Ascending aorta (tissue), 2 donors: ENCODE measurements around the gene GDAP1L1. TPM values are rescaled to one million over a fixed set of nuclear protein-coding genes. Genes with fewer than 3 reads are reported as not detected.
A peak's percentile ranks its signal among the peaks of the same experiment; 100 is the strongest.

Experiments used
- DNase-seq, 2 donors: peaks; one replicate each; pipeline ENCODE4 v3.0.0-alpha.2; 2019; ENCODE audit warnings: low spot score in 2 of 2
- H3K27ac ChIP-seq, 2 donors: fragments of 200-600 bp; sonication (generic); one replicate each; pipeline ENCODE4 v1.5.1; 2016 to 2017; ENCODE audit warnings: mild to moderate bottlenecking in 1 of 2
- H3K27me3 ChIP-seq: fragments of 200-600 bp; sonication (generic); one replicate; pipeline ENCODE4 v1.5.1; 2017
- H3K36me3 ChIP-seq, 2 donors: fragments of 200-600 bp; sonication (generic); one replicate each; pipeline ENCODE4 v1.5.1; 2016
- H3K4me1 ChIP-seq, 2 donors: fragments of 200-600 bp; sonication (generic); one replicate each; pipeline ENCODE4 v1.5.1; 2016 to 2017; ENCODE audit warnings: mild to moderate bottlenecking in 1 of 2
- H3K4me3 ChIP-seq, 2 donors: fragments of 200-600 bp; sonication (generic); one replicate each; pipeline ENCODE4 v1.5.1; 2016 to 2017; ENCODE audit warnings: mild to moderate bottlenecking in 1 of 2
- H3K9me3 ChIP-seq, 2 donors: fragments of 200-600 bp; sonication (generic); one replicate each; pipeline ENCODE4 v1.5.1; 2016
- intact Hi-C: fragments of 100-400 bp; cut with DNase I; formaldehyde crosslinking; loops from one replicate; pipeline ENCODE4 v1.15.1; 2023
- total RNA-seq: library from RNA; depleted of rRNA; stranded (reverse); fragments of >200 nt; gene quantifications from one replicate; pipeline ENCODE4 v1.1.0, GENCODE V29; 2016
- TF ChIP-seq, protein P1 (sequence below), 3 experiments: fragments of 200-600 bp in 2 of 3; fragments of 450-650 bp in 1 of 3; sonication (generic) in 2 of 3; IDR thresholded peaks; one replicate each; pipeline ENCODE4 v1.5.1; 2016 to 2019; ENCODE audit warnings: antibody characterized with exemption in 3 of 3, mild to moderate bottlenecking in 1 of 3, moderate library complexity in 1 of 3

Gene GDAP1L1
- not detected for total RNA-seq

DNA sequence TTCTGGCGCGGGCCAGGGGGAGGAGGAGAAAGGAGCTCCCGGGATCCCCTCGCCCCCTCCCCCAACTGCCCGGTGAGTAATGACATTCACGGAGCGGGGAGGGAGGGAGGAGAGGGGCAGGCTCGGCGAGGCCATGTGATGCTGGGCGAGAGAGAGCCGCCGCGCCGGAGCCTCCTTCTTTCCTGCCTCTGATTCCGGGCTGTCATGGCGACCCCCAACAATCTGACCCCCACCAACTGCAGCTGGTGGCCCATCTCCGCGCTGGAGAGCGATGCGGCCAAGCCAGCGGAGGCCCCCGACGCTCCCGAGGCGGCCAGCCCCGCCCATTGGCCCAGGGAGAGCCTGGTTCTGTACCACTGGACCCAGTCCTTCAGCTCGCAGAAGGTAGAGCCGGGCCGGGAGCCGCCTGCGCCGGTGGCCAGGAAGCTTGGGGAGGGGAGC is at the start of gene GDAP1L1:
GDAP1L1 (plus strand) TSS at position 178 of the 441 bp plus-strand sequence; CDS start at position 205, 27 bp downstream.
- no peak within 1 kb of the TSS for H3K27ac ChIP-seq
- TF ChIP-seq, protein P1, sequence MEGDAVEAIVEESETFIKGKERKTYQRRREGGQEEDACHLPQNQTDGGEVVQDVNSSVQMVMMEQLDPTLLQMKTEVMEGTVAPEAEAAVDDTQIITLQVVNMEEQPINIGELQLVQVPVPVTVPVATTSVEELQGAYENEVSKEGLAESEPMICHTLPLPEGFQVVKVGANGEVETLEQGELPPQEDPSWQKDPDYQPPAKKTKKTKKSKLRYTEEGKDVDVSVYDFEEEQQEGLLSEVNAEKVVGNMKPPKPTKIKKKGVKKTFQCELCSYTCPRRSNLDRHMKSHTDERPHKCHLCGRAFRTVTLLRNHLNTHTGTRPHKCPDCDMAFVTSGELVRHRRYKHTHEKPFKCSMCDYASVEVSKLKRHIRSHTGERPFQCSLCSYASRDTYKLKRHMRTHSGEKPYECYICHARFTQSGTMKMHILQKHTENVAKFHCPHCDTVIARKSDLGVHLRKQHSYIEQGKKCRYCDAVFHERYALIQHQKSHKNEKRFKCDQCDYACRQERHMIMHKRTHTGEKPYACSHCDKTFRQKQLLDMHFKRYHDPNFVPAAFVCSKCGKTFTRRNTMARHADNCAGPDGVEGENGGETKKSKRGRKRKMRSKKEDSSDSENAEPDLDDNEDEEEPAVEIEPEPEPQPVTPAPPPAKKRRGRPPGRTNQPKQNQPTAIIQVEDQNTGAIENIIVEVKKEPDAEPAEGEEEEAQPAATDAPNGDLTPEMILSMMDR (IDR thresholded peaks at IDR 0.05), result no peak
- H3K9me3 ChIP-seq, result no peaks in the 10 kb centered on the region
- intact Hi-C loops, result no loop called here
- no peaks in the 10 kb centered on the region for H3K4me1 ChIP-seq
- DNase-seq, result no peak
- H3K36me3 ChIP-seq, result no peaks in the 10 kb centered on the region
- peak within 1 kb of the TSS; percentile 41 to 52 for H3K4me3 ChIP-seq
- H3K27me3 ChIP-seq, result peaks cover 5% of the 10 kb centered on the region

DNA sequence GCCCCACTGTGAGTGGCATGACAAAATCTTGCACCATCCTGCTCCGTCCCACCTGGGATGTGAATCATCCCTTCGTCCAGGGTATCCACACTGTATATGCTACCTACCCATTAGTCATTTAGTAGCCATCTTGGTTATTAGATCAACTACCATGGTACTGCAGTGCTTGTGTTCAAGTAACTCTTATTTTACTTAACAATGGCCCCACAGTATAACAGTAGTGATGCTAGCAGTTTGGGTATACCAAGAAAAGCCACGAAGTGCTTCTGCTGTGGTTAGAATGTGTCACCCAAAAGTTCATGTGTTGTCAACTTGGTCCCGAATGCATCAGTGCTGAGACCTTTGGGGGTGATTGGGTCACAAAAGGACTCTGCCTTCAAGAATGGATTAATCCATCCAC is 48.2 kb upstream of the GDAP1L1 start:
- no peaks in the 10 kb centered on the region for H3K27me3 ChIP-seq
- TF ChIP-seq, protein P1 (IDR thresholded peaks at IDR 0.05), result no peak
- H3K27ac ChIP-seq, result no peak overlapping the region
- no peak overlapping the region for H3K4me3 ChIP-seq
- H3K9me3 ChIP-seq, result no peaks in the 10 kb centered on the region
- intact Hi-C loops, result loop anchor here (5.0 kb wide), 1 partner anchor 447 kb away; no protein-coding TSS in a partner anchor
- H3K36me3 ChIP-seq, result peaks cover 46 to 61% of the 10 kb centered on the region in 2 donors
- no peak for DNase-seq
- H3K4me1 ChIP-seq, result peaks cover 4 to 7% of the 10 kb centered on the region in 2 donors

DNA sequence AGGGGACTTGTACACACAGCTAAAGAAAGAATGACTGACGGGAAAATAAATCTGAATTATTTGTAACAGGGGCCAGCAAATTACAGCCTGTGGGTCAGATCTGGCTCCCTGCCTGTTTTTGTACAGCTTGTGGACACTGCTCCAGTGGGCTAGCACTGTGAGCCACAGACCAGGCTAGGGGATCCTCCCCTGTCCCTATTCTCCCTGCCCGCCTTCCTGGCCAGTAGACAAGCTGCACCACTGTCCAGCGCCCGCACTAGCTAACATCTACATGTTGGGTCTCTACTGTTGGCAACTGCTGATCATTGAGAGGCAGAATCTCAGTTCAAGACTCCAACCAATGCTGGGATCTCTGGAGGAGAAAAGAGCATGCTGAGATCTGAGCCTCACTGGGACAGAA is 47.2 kb upstream of the GDAP1L1 start:
- peak overlapping the region in 1 of 2 donors; percentile 34 for H3K27ac ChIP-seq
- intact Hi-C loops, result loop anchor here (5.0 kb wide), 1 partner anchor 448 kb away; no protein-coding TSS in a partner anchor
- H3K4me1 ChIP-seq, result peaks cover 4 to 14% of the 10 kb centered on the region in 2 donors

DNA sequence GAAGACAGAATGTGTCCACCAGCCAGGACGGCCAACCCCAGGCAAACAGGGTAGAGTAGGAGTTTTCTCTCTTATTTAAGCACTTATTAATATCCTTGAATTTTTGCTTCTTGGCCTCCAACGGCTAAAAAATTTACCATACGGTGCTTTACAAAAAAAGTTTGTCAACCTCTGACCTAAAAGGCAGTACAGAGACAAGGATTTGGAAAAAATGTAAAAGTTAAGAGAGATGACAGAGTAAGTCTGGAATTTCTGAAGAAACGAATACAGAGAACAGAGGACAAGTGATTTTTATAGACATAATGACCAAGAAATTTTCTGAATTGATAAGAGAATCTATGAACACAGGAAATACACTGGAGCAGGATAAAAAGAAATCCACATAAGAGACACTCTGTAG is 46.7 kb upstream of the GDAP1L1 start:
- Histone ChIP-seq H3K4me3 (no peak overlapping the region), H3K27me3 (no peaks in the 10 kb centered on the region), H3K36me3 (peaks cover 49 to 68% of the 10 kb centered on the region in 2 donors), H3K9me3 (no peaks in the 10 kb centered on the region), H3K27ac (peak overlapping the region in 1 of 2 donors; percentile 34), H3K4me1 (peaks cover 4 to 15% of the 10 kb centered on the region in 2 donors)
- TF ChIP-seq, protein P1 (IDR thresholded peaks at IDR 0.05), result no peak
- intact Hi-C loops, result no loop called here
- no peak for DNase-seq

More for the DNA sequence above, 47.2 kb upstream of the GDAP1L1 start:
- TF ChIP-seq, protein P1 (IDR thresholded peaks at IDR 0.05), result no peak
- Histone ChIP-seq H3K9me3 (no peaks in the 10 kb centered on the region), H3K36me3 (peaks cover 47 to 63% of the 10 kb centered on the region in 2 donors), H3K4me3 (no peak overlapping the region), H3K27me3 (no peaks in the 10 kb centered on the region)
- no peak for DNase-seq

DNA sequence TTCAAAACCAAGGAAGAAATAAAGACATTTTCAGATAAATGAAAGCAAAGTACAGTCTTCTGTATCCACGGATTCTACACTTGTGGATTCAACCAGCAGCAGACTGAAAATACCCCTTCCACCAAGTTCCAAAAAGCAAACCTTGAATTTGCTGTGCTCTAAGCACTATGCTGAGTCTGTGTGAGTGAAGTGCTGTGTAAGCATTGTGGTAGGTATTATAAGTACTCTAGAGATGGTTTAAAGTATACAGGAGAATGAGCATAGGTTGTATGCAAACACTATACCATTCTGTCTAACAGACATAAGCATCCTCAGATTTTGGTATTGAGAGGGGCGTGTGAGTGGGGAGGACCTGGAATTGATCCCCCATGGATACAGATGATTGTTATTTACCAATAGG is 46.1 kb upstream of the GDAP1L1 start:
- Histone ChIP-seq H3K27me3 (no peaks in the 10 kb centered on the region), H3K4me1 (peaks cover 4 to 15% of the 10 kb centered on the region in 2 donors), H3K9me3 (no peaks in the 10 kb centered on the region), H3K4me3 (no peak overlapping the region), H3K27ac (peak overlapping the region in 1 of 2 donors; percentile 34), H3K36me3 (peaks cover 46 to 68% of the 10 kb centered on the region in 2 donors)
- DNase-seq, result no peak
- TF ChIP-seq, protein P1 (IDR thresholded peaks at IDR 0.05), result no peak
- intact Hi-C loops, result no loop called here
